Activated CD4-positive, CD25-positive, alpha-beta regulatory T cell treated with anti-CD3 and anti-CD28 coated beads, Interleukin-2, amount 50 U/mL, for 72 hours (primary cell): ENCODE results near the gene CNN1.

Source experiments
- DNase-seq: peaks from one replicate; pipeline ENCODE4 v3.0.0; 2021

Gene CNN1

GRCh38 chr19:11538232-11539036 lies at the start of gene CNN1:
CNN1 (plus strand) TSS chr19:11538851; CDS start chr19:11538928, 77 bp downstream.
- DNase-seq, result no peak

- DNase-seq, result no peak
Observed at GRCh38 chr19:11489378-11489777, 49.3 kb upstream of the CNN1 start.

- no peak for DNase-seq
Observed at GRCh38 chr19:11494634-11495285, 43.9 kb upstream of the CNN1 start.

GRCh38 chr19:11495481-11495880 lies 43.2 kb upstream of the CNN1 start:
- DNase-seq, result no peak

- no peak for DNase-seq
Observed at GRCh38 chr19:11495885-11496284, 42.8 kb upstream of the CNN1 start.

- DNase-seq, result peak; percentile 69
Observed at GRCh38 chr19:11496391-11497163, 42.1 kb upstream of the CNN1 start.

- DNase-seq, result no peak
Observed at GRCh38 chr19:11499220-11499726, 39.4 kb upstream of the CNN1 start.

- DNase-seq, result no peak
Observed at GRCh38 chr19:11499890-11500420, 38.7 kb upstream of the CNN1 start.

GRCh38 chr19:11504502-11505031 lies 34.1 kb upstream of the CNN1 start:
- DNase-seq, result no peak

- peak; percentile 98 for DNase-seq
Observed at GRCh38 chr19:11505032-11505503, 33.6 kb upstream of the CNN1 start.

GRCh38 chr19:11505504-11506100 lies 33.0 kb upstream of the CNN1 start, which contains the start of gene ZNF653:
ZNF653 (minus strand) TSS chr19:11505839; CDS start chr19:11505786, 53 bp downstream.
- DNase-seq, result peak; percentile 94

- no peak for DNase-seq
Observed at GRCh38 chr19:11506101-11506555, 32.5 kb upstream of the CNN1 start.

GRCh38 chr19:11506967-11507366 lies 31.7 kb upstream of the CNN1 start:
- DNase-seq, result no peak

GRCh38 chr19:11507370-11508078 lies 31.1 kb upstream of the CNN1 start:
- no peak for DNase-seq

- DNase-seq, result no peak
Observed at GRCh38 chr19:11510444-11510843, 28.2 kb upstream of the CNN1 start.

- DNase-seq, result no peak
Observed at GRCh38 chr19:11513946-11514345, 24.7 kb upstream of the CNN1 start.

- no peak for DNase-seq
Observed at GRCh38 chr19:11519138-11519537, 19.5 kb upstream of the CNN1 start.

GRCh38 chr19:11528551-11529341 lies 9.9 kb upstream of the CNN1 start, which contains the start of gene ECSIT:
ECSIT (minus strand) TSS chr19:11529134; CDS start chr19:11519170, 9,964 bp downstream.
- DNase-seq, result peak; percentile 90

GRCh38 chr19:11530432-11530831 lies 8.2 kb upstream of the CNN1 start:
- DNase-seq, result peak; percentile 38

GRCh38 chr19:11534538-11534937 lies 4.1 kb upstream of the CNN1 start:
- DNase-seq, result no peak
